Testis (tissue), 3 donors: ENCODE measurements around the gene IQCH. TPM values are rescaled to one million over a fixed set of nuclear protein-coding genes. Genes with fewer than 3 reads are reported as not detected.
A peak's percentile ranks its signal among the peaks of the same experiment; 100 is the strongest.

ENCODE experiments used
- DNase-seq: peaks from one replicate; pipeline ENCODE4 v3.0.0-alpha.2; 2019
- H3K27ac ChIP-seq, 2 donors: fragments of 200-600 bp; sonication (generic); one replicate each; pipeline ENCODE4 v1.5.1; 2019
- H3K27me3 ChIP-seq: fragments of 200-600 bp; sonication (generic); one replicate; pipeline ENCODE4 v1.5.1; 2019
- H3K36me3 ChIP-seq: fragments of 200-600 bp; sonication (generic); one replicate; pipeline ENCODE4 v1.5.1; 2017; ENCODE audit warnings: low read depth; ENCODE audit errors: missing control alignments
- H3K4me1 ChIP-seq: fragments of 200-600 bp; sonication (generic); one replicate; pipeline ENCODE4 v1.5.1; 2019
- H3K4me3 ChIP-seq, 2 donors: fragments of 200-600 bp; sonication (generic); one replicate each; pipeline ENCODE4 v1.5.1; 2017 to 2019
- H3K9me3 ChIP-seq: fragments of 200-600 bp; sonication (generic); one replicate; pipeline ENCODE4 v1.5.1; 2017
- CTCF ChIP-seq, 3 experiments: fragments of 450-650 bp in 2 of 3; fragments of 200-600 bp in 1 of 3; sonication (generic) in 1 of 3; IDR thresholded peaks; one replicate each; pipeline ENCODE4 v1.5.1; 2016 to 2019; ENCODE audit warnings: antibody characterized with exemption in 3 of 3, mild to moderate bottlenecking in 2 of 3, moderate library complexity in 1 of 3
- POLR2A ChIP-seq: fragments of 450-650 bp; IDR thresholded peaks from one replicate; pipeline ENCODE4 v1.6.1; 2017; ENCODE audit warnings: antibody characterized with exemption, mild to moderate bottlenecking, moderate library complexity
- WGBS, 2 donors: methylation state at CpG; one replicate each; pipeline ENCODE4 v1.1.5; 2018; 5-methylcytosine and 5-hydroxymethylcytosine counted together
- intact Hi-C: fragments of 100-400 bp; cut with DNase I; formaldehyde crosslinking; loops from one replicate; pipeline ENCODE4 v1.15.1; 2023; ENCODE audit warnings: low total_unique reads
- polyA plus RNA-seq: library from polyadenylated mRNA; stranded (reverse); fragments of 350-450 nt; fragmentation: Illumina TruSeq; extraction: RNeasy Lipid Tissue Mini Kit (QIAGEN cat#74804); gene quantifications from one replicate; pipeline ENCODE4 v1.2.3, GENCODE V29; 2014; ENCODE audit warnings: low read depth, low replicate concordance; ENCODE audit not compliant: insufficient read depth
- total RNA-seq, 2 donors: library from RNA; depleted of rRNA; stranded (reverse); fragments of >200 nt; gene quantifications; one replicate each; pipeline ENCODE4 v1.2.3, GENCODE V29; 2016

IQCH gene
- total and polyA plus RNA-seq, 3 donors from 2014 or later: 23.5 to 42.2 (median 31.9) TPM

GRCh38 chr15:67230504-67230903, 24.1 kb upstream of the IQCH start:
- intact Hi-C loops: no loop called here
- Histone ChIP-seq H3K9me3 (no peaks in the 10 kb centered on the region), H3K4me3 (no peak overlapping the region), H3K27me3 (no peaks in the 10 kb centered on the region), H3K36me3 (no peaks in the 10 kb centered on the region), H3K4me1 (no peaks in the 10 kb centered on the region), H3K27ac (no peak overlapping the region)
- no peak for DNase-seq
- no peak for TF ChIP-seq POLR2A
- TF ChIP-seq CTCF (IDR thresholded peaks at IDR 0.05): no peak
- 98 to 100% methylated on average over 2 of the region's 2 CpGs for WGBS, 2 donors

- no peak for TF ChIP-seq CTCF (IDR thresholded peaks at IDR 0.05)
- TF ChIP-seq POLR2A: no peak
- Histone ChIP-seq H3K4me3 (no peak overlapping the region), H3K27me3 (no peaks in the 10 kb centered on the region), H3K4me1 (no peaks in the 10 kb centered on the region), H3K9me3 (no peaks in the 10 kb centered on the region), H3K27ac (no peak overlapping the region), H3K36me3 (no peaks in the 10 kb centered on the region)
- DNase-seq: no peak
- WGBS, 2 donors: 67 to 69% methylated on average over 3 of the region's 3 CpGs
- intact Hi-C loops: no loop called here
Observed at GRCh38 chr15:67232591-67232990, 22.0 kb upstream of the IQCH start.

- WGBS, 2 donors: 71 to 75% methylated on average over 3 of the region's 3 CpGs
- H3K27me3 ChIP-seq: no peaks in the 10 kb centered on the region
- TF ChIP-seq POLR2A (no peak), CTCF (IDR thresholded peaks at IDR 0.05) (no peak)
- DNase-seq: peak; percentile 26
- intact Hi-C loops: no loop called here
- no peaks in the 10 kb centered on the region for H3K4me1 ChIP-seq
- H3K9me3 ChIP-seq: no peaks in the 10 kb centered on the region
- no peak overlapping the region for H3K27ac ChIP-seq
- no peaks in the 10 kb centered on the region for H3K36me3 ChIP-seq
- H3K4me3 ChIP-seq: no peak overlapping the region
Observed at GRCh38 chr15:67240235-67241131, 14.1 kb upstream of the IQCH start.

GRCh38 chr15:67241132-67241855, 13.3 kb upstream of the IQCH start:
- Histone ChIP-seq H3K4me3 (no peak overlapping the region), H3K27ac (no peak overlapping the region), H3K9me3 (no peaks in the 10 kb centered on the region), H3K36me3 (no peaks in the 10 kb centered on the region), H3K4me1 (no peaks in the 10 kb centered on the region), H3K27me3 (no peaks in the 10 kb centered on the region)
- intact Hi-C loops: no loop called here
- no peak for TF ChIP-seq CTCF (IDR thresholded peaks at IDR 0.05)
- no peak for TF ChIP-seq POLR2A
- DNase-seq: no peak
- WGBS, 2 donors: 70 to 71% methylated on average over 4 of the region's 4 CpGs
